Lower leg skin (tissue), 3 donors: ENCODE data around the gene TUBA3C.

Experiments
- POLR2A ChIP-seq, 2 donors: fragments of 450-650 bp; IDR thresholded peaks; one replicate each; pipeline ENCODE4 v1.6.1; 2016 to 2017; ENCODE audit warnings: antibody characterized with exemption in 2 of 2, mild to moderate bottlenecking in 1 of 2, moderate library complexity in 1 of 2
- TF ChIP-seq, protein P1 (sequence below), 3 donors: fragments of 450-650 bp; IDR thresholded peaks; one replicate each; pipeline ENCODE4 v1.5.1; 2016; ENCODE audit warnings: antibody characterized with exemption in 3 of 3, mild to moderate bottlenecking in 3 of 3, moderate library complexity in 2 of 3

GRCh38 chr13:19169496-19169895, 12.1 kb downstream of the TUBA3C start:
- TF ChIP-seq, protein P1, sequence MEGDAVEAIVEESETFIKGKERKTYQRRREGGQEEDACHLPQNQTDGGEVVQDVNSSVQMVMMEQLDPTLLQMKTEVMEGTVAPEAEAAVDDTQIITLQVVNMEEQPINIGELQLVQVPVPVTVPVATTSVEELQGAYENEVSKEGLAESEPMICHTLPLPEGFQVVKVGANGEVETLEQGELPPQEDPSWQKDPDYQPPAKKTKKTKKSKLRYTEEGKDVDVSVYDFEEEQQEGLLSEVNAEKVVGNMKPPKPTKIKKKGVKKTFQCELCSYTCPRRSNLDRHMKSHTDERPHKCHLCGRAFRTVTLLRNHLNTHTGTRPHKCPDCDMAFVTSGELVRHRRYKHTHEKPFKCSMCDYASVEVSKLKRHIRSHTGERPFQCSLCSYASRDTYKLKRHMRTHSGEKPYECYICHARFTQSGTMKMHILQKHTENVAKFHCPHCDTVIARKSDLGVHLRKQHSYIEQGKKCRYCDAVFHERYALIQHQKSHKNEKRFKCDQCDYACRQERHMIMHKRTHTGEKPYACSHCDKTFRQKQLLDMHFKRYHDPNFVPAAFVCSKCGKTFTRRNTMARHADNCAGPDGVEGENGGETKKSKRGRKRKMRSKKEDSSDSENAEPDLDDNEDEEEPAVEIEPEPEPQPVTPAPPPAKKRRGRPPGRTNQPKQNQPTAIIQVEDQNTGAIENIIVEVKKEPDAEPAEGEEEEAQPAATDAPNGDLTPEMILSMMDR (IDR thresholded peaks at IDR 0.05): no peak
- TF ChIP-seq POLR2A (IDR thresholded peaks at IDR 0.05): no peak
